ENCODE results near the gene MARCHF7. TPM values are rescaled to one million over a fixed set of nuclear protein-coding genes. Genes with fewer than 3 reads are reported as not detected.
"Not testable (repeated sequence)": the region's sequence is repeated elsewhere in the genome, so short reads cannot be mapped to it uniquely, and the experiment has no call there.

The MARCHF7 gene
- total and polyA plus RNA-seq, 9 donors, result 42.7 to 89.0 (median 83.9) TPM

GRCh38 chr2:159715451-159715850 is 3.1 kb downstream of the MARCHF7 start:
- TF ChIP-seq CTCF (IDR thresholded peaks at IDR 0.05) (no peak), EP300 (IDR thresholded peaks at IDR 0.05) (no peak), POLR2A (IDR thresholded peaks at IDR 0.05) (no peak)
- H3K4me3 ChIP-seq, result no peak overlapping the region
- no peaks in the 10 kb centered on the region for H3K9me3 ChIP-seq
- peaks cover 12% of the 10 kb centered on the region for H3K4me1 ChIP-seq (ENCODE audit: insufficient read depth)
- WGBS, 3 donors, result 82 to 94% (median 93%) methylated on average over 4 of the region's 4 CpGs
- no peaks in the 10 kb centered on the region for H3K36me3 ChIP-seq
- intact Hi-C loops (cut with DNase I), result no loop called here
- no peak overlapping the region for H3K27ac ChIP-seq
- H3K27me3 ChIP-seq, result no peaks in the 10 kb centered on the region
- no peak for DNase-seq

GRCh38 chr2:159716409-159716808 is 4.1 kb downstream of the MARCHF7 start:
- H3K36me3 ChIP-seq; H3K27ac ChIP-seq; H3K9me3 ChIP-seq; DNase-seq; H3K4me3 ChIP-seq; intact Hi-C loops (cut with DNase I); H3K27me3 ChIP-seq: not testable (repeated sequence)
- H3K4me1 ChIP-seq (ENCODE audit: insufficient read depth), result peaks cover 12% of the 10 kb centered on the region
- 96 to 97% (median 97%) methylated on average over 4 of the region's 4 CpGs for WGBS, 3 donors

GRCh38 chr2:159716857-159717256 is 4.6 kb downstream of the MARCHF7 start:
- no peaks in the 10 kb centered on the region for H3K36me3 ChIP-seq
- H3K9me3 ChIP-seq, result no peaks in the 10 kb centered on the region
- no peak for DNase-seq
- TF ChIP-seq POLR2A (IDR thresholded peaks at IDR 0.05) (no peak), EP300 (IDR thresholded peaks at IDR 0.05) (no peak), CTCF (IDR thresholded peaks at IDR 0.05) (no peak)
- H3K27me3 ChIP-seq, result no peaks in the 10 kb centered on the region
- 87 to 96% (median 95%) methylated on average over 2 of the region's 2 CpGs for WGBS, 3 donors
- intact Hi-C loops (cut with DNase I), result no loop called here
- H3K4me3 ChIP-seq, result no peak overlapping the region
- H3K4me1 ChIP-seq (ENCODE audit: insufficient read depth), result peaks cover 12% of the 10 kb centered on the region
- no peak overlapping the region for H3K27ac ChIP-seq

- WGBS, 3 donors, result 92 to 95% (median 95%) methylated on average over 10 of the region's 10 CpGs
- Histone ChIP-seq H3K4me1 (ENCODE audit: insufficient read depth) (peaks cover 7% of the 10 kb centered on the region), H3K4me3 (no peak overlapping the region), H3K9me3 (no peaks in the 10 kb centered on the region), H3K27ac (no peak overlapping the region), H3K27me3 (no peaks in the 10 kb centered on the region), H3K36me3 (no peaks in the 10 kb centered on the region)
- intact Hi-C loops (cut with DNase I), result no loop called here
- DNase-seq, result no peak
- TF ChIP-seq POLR2A (IDR thresholded peaks at IDR 0.05), result no peak
- no peak for TF ChIP-seq EP300 (IDR thresholded peaks at IDR 0.05)
- TF ChIP-seq CTCF (IDR thresholded peaks at IDR 0.05), result no peak
Observed at GRCh38 chr2:159720676-159721075, 8.4 kb downstream of the MARCHF7 start.

- TF ChIP-seq POLR2A (IDR thresholded peaks at IDR 0.05) (no peak), EP300 (IDR thresholded peaks at IDR 0.05) (no peak), CTCF (IDR thresholded peaks at IDR 0.05) (no peak)
- no peak for DNase-seq
- no peaks in the 10 kb centered on the region for H3K36me3 ChIP-seq
- H3K4me1 ChIP-seq (ENCODE audit: insufficient read depth), result peaks cover 5% of the 10 kb centered on the region
- H3K27me3 ChIP-seq, result no peaks in the 10 kb centered on the region
- 89 to 96% (median 92%) methylated on average over 2 of the region's 2 CpGs for WGBS, 3 donors
- no peak overlapping the region for H3K27ac ChIP-seq
- H3K9me3 ChIP-seq, result no peaks in the 10 kb centered on the region
- intact Hi-C loops (cut with DNase I), result no loop called here
- H3K4me3 ChIP-seq, result no peak overlapping the region
Observed at GRCh38 chr2:159722580-159722979, 10.3 kb downstream of the MARCHF7 start.

GRCh38 chr2:159724795-159725572 is 12.7 kb downstream of the MARCHF7 start:
- H3K4me1 ChIP-seq (ENCODE audit: insufficient read depth); H3K27me3 ChIP-seq; H3K9me3 ChIP-seq; H3K4me3 ChIP-seq; H3K27ac ChIP-seq; H3K36me3 ChIP-seq; DNase-seq; intact Hi-C loops (cut with DNase I): not testable (repeated sequence)
- WGBS, 3 donors, result 88 to 96% (median 93%) methylated on average over 6 of the region's 6 CpGs

Data from ovary (tissue), 9 donors.